OCI-LY7 (cell line): Measurements from ENCODE around the gene ACSL6.

Source experiments
- CTCF ChIP-seq: fragments of 200-600 bp; sonication (generic); conservative IDR thresholded peaks from 2 replicates; pipeline ENCODE4 v1.5.1; 2014; ENCODE audit warnings: mild to moderate bottlenecking, antibody characterized with exemption, low read length, moderate library complexity, mixed read lengths
- EZH2phosphoT487 ChIP-seq: fragments of 200-600 bp; sonication (generic); IDR thresholded peaks from 2 replicates; pipeline ENCODE4 v1.6.1; 2018; ENCODE audit warnings: low read depth, borderline replicate concordance, mild to moderate bottlenecking, mixed run types, antibody characterized with exemption, low read length, moderate library complexity, mixed read lengths

GRCh38 chr5:132020568-132021339 is 9.3 kb upstream of the ACSL6 start:
- TF ChIP-seq CTCF: no peak
- TF ChIP-seq EZH2phosphoT487: no peak
